HG02970 (cell line): ENCODE data around the gene MPPED1.
A peak's percentile ranks its signal among the peaks of the same experiment; 100 is the strongest.

Experiments used
- ATAC-seq: cut with Tn5 transposase; IDR thresholded peaks from one replicate; pipeline ENCODE4 v1.9.1; 2021; ENCODE audit warnings: mild to moderate bottlenecking, moderate library complexity, moderate number of reproducible peaks; ENCODE audit not compliant: unreplicated experiment, low FRiP score

The MPPED1 gene, protein sequence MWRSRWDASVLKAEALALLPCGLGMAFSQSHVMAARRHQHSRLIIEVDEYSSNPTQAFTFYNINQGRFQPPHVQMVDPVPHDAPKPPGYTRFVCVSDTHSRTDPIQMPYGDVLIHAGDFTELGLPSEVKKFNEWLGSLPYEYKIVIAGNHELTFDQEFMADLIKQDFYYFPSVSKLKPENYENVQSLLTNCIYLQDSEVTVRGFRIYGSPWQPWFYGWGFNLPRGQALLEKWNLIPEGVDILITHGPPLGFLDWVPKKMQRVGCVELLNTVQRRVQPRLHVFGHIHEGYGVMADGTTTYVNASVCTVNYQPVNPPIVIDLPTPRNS

DNA sequence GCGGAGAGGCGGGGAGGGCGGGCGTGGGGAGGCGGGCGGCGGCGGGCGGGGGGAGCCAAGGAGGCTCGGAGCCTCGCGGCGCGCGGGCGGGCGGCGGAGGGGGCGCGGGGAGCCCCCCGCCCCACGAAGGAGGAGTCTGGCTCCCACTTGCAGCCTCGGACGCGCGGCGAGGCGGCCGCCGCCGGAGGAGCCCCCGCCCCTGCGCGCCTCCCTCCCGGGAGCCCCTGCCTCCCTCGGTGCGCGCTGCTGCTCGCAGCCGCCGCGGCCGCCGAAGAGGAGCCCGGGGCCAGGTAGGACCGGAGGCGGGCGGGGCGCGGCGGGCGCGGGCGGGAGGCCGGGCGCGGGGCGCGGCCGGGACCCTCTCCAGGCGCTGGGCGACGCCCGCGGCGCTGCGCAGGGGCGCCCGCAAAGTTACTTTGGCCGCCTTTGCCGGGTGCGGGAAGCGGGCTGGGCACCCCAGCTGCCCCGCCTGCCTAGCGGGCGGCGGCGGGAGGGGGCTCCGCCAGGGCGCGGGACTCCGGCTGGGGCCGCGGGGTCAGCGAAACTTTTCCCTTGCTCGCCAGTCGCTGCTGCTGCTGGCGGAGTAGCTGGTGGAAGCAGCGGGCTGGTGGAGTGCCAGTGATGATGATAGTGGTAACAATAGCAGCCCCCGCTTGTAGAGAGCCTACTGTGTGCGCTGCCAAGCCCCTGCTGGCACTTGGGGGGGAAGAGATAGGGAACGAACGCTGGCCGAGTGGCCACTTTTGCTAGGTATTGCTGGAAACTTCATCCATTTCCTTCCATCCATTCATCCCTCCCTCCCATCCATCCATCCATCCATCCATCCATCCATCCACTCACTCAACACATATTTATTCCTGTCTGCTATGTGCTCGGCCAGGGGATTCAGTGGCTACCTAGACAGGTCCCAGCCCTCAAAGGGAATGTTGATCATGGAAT, at the start of gene MPPED1:
Gene MPPED1, plus strand, starts transcription at position 146 of the 939 bp plus-strand sequence. CDS start 12,972 bp downstream, outside the sequence.
- no peak for ATAC-seq

DNA sequence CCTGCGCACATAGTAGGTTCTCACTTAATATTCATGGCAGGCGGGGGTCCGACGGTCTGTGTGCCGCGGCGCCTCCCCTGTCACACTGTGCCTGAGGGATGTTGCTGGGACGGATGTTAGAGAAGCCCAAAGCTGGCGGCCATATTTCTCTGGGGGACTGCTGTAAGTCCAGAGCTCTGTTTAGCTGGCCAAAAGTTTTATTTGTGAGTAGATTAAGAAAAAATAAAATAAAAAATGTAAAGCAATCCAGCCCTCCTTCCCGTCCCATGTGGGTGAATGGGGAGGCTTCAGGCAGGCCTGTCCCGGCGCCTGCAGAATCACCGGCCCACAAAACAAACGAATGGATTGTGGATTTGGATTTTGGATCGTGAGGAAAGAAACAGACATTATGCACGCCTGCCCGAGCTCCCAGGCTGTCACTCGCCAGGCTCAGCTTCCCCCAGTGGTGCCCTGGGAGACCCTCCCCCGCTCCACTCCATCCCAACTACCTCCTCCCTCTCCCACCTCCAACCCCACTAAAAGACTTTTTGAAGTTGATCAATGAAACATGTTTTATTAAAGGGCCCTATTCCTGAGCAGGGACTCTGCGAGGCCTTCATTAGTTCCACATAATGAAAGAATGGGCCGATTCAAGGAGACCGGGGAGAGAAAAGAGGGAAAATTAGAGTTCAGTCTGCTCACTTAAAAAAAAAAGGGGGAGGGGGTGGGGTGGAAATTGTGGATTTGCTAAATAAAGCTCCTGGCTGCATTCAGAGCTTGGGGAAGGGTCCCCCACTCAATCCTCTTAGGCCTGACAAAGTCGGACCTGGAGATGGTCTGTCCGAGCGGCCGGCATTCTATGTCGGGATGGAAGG, 48.3 kb upstream of the MPPED1 start:
- ATAC-seq = no peak

DNA sequence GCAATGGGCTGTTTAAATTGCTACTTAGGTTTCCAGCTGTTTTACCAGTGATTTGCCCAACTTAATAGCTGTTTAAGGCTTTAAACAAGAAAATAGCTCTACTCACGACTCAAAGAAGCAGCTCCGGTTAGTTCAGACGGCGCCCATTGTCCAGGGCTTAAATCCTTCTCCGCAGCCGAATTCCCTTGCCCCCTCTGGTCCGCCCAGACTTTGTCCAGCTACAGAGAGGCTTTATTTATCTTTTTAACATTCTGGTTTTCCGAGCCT, 47.7 kb upstream of the MPPED1 start:
- no peak for ATAC-seq

DNA sequence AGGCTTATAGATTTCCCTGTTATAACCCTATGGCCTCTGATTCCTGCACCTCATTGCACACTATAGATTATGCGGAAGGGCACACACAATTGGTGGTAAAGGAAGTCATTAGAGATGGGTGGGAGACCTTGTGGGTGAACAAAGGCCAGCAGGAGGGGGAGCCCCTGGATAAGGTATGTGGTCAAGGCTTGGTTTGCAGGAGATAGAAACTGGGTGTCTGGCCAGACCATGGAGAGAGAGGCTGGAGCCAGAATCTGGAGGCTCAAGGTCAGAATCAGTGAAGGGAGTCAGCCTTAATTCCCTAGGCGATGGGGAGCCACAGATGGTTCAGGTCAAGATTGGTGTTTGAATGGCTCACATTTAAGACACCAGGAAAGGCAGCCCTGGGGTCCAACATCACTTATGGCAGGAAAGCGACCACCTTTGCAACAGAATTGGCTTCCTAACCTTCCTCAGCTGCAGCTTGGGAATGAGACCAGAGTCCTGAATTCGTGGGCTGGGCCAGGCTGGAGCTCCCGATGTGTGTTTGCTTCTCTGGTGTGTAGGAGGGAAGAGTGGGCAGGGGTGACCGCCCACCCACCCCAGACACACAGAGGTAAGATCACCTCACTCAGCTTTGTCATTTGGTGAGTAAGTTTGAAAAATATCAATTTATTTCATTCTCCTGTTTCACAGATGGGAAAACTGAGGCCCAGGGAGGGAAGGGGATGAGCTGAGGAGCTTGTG, 45.9 kb upstream of the MPPED1 start:
- ATAC-seq = no peak

DNA sequence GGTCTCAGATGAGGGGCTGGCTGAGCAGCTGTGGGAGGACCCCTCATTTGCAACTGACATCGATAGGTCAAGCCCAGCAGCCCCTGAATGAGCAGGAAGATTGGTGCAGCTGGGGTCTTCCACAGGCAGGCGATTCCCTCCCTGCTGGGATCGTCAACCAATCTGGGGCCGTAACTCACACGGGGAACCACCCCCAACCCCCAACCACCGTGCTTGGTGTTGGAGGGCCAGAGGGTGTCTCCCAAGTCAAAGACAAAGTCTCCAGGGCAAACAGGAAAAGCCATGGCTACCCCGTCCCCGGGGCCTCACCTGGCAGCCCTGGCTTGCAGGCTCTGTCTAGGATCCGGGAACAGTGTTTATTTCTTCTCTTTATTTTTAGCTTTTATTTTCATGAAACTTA, 41.8 kb upstream of the MPPED1 start:
- ATAC-seq = no peak

DNA sequence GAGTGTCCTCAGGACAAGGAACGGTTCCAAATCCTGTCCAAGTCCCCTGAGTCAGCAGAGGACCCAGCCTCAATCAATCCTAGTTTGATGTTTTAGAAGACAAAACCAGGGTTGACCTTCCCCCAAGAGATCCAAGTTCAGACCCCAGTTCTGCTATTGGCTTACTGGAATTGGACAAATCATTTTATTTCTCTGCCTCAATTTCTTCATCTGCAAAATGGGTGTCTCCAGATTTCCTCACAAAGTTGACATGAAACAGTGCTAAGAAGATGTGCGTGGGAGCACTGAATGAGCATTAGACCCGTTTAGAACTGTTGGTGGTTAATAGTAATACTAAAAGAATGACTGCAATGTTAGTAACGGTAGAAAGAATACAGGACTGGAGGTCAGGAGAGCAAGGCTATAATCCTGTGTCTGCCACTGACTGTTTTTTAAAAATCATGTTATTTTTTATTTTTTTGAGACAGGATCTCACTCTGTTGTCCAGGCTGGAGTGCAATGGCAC, 35.8 kb upstream of the MPPED1 start:
- no peak for ATAC-seq

DNA sequence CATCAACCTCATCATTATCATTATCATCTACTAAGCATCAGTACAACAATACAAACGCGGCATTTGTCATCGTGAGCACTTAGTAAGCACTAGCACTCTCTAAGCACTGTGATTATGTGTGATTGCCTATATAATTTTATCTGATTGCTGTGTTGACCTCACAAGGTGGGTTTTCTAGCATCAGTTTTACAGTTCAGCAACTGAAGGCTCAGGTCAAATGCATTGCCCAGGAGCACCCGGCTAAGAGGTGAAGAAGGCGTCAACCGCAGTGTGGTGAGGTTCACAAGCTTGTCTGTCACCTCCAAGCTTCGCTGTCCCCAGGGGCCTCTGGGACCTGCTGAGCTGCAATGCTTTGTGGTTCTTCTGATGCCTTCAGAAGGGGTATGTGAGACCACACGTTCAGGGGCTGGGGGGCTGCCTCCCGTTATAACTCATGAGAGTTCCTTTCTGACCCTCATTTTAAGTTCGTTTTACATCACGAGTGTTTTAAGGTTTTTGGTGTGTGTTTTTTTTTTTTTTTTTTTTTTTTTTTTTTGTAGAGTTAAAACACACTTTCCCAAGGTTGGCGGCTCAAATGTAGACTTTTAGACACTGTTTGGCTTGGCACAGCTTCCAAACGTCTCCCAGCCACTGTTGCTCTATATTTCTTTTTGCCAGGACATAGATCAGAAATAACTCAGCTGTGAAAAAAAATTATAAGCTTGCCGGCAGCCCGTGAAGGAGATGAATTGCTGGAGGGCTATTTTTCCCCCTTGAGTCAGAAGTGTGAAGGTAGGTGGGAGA, 34.9 kb upstream of the MPPED1 start:
- ATAC-seq = no peak

DNA sequence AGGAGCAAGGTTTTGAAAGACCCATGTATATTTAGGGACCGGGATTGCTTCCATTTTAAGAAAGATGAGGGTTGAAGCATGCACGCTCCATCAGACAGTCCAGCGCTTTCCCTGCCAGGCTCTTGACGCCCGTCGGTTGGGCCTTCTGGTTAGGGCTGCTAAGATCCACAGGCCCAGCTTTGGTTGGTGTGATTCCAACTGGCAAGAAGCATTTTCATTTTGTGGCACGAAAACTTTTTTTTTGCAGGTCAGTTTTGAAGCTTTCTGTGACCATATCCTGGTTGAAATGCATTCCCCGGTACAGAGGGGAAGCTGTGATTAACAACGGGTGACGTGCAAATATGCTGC, 34.3 kb upstream of the MPPED1 start:
- ATAC-seq = no peak

DNA sequence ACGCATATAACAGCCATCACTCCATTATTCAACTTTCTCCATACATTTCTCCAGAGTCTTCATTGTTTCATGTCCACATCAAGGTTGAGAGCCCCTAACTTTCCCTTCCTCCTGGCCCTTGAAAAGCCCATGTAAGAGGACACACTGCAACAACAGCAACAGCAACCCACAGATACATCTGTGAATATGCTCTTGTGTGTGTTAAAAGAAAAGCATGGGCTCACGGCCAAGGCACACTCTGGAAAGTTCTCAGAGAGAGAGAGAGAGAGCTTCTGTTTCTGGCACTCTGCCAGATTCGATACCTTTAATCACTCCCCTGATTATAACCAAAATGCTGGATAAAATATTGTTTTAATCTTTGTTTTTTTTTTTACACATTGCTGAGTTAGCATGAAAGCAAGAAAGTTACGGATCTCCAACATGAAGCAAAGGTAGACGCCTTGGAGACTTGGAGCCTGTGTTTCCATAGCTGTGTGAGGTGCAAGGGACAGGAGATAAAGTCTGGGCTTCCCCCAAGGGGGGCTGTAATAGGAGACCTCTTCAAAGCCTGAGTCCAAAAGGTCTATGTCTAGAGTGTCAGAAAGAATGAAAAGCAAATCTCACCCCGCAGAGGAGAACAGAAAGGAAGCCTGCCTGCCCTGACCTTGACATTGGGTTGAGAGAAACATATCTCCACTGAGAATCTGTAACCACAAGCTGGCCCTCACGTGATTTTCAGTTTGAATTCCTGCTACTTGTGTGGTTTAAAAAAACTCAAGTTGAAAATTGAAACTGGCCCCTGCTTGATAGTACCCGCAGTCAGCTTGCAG, 33.7 kb upstream of the MPPED1 start:
- ATAC-seq = no peak

DNA sequence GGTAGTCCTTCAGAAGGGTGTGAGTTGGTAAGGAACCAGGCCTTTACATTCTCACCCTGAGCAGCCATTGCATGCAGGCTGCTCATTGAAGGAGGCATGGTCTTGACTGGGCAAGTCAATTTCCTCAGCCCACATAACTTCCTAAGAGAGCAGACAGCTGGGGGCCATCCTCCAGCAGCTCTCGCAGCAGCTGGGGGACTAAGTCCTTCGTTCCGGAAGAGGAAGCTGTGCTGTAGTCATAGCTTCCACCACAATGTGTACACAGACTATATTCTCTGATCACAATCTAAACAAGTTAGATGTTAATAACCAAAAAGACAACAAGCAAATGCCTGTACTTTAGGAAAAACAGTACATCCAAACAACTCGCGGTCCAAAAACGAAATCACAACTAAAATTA, 30.1 kb upstream of the MPPED1 start:
- ATAC-seq = no peak

DNA sequence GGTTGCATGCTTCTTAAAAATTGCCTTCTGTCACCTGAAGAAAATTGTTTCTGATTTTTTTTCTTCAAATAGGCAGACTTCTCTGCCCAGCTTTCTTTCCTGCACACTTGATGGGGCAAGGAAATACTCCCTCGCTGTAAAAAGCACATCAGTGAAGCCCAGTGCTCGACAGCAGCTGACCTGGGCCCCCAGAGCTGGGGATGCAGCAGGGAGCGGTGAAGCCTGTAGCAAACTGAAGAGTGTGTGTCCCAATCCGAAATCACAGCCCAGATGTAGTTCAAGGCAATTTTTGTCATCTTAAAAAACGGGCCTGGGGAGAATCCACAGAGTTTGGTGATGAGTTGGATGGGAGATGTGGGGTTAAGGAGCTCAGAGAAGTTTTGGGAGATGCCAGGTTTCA, 27.0 kb upstream of the MPPED1 start:
- no peak for ATAC-seq

DNA sequence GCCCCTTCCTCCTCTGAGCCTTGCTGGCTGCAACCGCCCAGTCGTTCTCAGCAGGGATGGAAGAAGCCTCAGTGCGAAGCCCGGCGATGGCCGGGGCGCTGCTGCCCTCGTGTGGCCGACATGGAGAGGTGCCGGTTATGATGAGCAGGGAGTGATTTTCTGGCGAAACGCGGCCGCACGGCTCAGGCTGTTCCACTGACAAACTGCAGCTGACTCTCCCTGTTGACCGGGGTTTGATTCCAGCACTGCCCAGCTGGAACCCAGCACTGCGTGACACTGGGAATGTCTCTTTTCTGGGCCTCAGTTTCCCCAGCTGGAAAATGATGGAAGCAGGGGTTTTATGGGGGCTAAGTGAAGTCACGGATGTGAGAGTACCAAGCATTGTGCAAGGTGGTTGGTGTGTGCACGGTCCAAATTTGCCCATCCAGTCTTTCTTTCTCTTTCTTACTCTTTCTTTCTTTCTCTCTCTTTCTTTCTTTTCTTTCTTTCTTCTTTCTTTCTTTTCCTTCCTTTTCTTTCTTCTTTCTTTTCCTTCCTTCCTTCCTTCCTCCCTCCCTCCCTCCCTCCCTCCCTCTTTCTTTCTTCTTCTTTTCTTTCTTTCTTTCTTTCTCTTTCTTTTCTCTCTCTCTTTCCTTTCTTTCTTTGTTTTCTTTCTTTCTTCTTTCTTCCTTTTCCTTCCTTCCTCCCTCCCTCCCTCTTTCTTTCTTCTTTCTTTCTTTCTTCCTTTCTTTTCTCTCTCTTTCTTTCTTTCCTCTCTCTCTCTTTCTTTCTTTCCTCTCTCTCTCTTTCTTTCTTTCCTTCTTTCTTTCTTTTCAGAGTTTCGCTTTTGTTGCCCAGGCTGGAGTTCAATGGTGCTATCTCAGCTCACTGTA, 25.8 kb upstream of the MPPED1 start:
- peak; percentile 68 for ATAC-seq

DNA sequence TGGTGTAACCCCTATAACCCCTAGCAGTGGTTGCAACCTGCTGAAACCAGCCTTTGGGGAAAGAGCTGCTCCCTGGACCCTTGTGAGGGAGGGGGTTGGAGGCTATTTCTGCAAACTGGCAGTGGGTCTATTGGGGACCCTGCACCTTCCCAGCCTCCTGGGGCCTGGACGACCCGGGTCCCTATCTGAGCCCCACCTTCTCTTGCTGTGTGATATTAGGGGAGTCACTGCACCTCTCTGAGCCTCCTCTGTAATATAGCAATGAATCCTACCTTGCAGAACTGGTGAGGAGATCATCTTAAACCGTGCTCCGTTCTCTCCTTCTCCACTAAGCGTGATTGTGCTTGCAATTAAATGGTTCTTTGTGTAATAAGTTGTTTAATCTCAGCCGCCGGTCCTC, 24.0 kb upstream of the MPPED1 start:
- ATAC-seq = no peak

DNA sequence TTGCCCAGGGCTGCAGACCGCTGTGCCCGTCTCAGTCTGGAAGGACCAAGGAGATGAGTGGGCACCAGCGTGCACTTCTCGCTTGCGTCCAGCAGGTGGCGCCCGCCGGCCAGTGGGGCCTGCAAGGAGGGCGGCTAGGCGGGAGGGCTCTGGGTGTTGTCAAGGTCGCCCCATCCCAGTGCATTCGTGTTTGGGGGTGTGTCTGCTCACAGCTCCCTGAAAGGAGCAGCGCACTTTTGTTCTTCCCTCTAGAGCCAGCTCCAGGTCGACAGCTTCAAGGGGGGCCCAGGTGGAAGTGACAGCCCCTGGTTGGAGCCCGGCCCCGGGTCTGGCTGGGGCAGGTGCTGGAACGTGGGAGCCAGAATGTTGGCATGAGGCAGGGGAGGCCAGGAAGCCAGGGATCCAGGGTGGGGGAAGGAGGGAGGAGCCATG, 23.4 kb upstream of the MPPED1 start:
- ATAC-seq = no peak

DNA sequence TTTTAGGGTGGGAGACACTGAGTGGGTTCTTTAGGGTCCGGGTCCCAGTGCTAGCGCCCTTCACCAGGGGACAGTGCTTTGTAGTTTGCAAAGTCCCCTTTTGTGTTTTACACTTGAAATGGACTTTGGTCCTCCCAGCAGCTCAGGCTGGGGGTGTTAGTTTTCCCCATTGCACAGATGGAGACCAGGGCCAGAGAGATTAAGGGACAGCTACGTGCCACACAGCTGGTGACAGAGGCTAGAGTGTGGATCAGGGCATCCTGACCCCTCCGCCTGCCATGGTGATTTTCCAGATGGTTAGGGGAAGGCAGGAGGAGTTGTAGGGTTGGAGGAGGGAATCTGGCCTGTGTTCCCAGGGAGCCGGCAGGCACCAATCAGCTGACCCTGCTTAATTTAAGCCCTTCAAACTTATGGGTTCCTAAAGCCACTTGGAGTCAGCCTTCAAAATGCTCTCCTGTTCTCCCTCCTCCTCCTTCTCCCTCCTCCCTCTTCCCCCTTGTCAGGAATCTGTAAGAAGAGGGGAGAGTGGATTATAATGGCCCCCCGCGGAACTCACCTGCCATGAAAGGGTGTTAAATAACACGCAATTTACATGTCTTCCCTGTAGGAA, 22.5 kb upstream of the MPPED1 start:
- ATAC-seq = no peak

DNA sequence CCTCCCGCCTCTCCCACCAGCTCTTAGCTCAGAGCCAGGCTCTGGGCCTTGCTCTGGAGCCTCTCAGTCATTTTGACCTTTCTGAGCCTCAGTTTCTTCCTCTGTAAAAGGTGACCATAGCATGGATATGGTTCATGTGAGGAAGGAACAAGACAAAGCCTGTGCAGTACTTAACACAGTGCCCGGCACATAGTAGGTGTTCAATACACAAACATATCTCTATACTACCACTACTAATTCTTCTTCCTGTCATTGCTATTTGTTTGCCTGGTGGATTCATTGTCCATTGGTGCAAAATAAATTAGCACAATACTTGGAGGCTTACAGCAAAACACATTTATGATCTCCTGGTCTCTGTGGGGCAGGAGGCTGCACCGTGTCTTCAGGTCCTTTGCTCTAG, 21.6 kb upstream of the MPPED1 start:
- ATAC-seq = no peak

DNA sequence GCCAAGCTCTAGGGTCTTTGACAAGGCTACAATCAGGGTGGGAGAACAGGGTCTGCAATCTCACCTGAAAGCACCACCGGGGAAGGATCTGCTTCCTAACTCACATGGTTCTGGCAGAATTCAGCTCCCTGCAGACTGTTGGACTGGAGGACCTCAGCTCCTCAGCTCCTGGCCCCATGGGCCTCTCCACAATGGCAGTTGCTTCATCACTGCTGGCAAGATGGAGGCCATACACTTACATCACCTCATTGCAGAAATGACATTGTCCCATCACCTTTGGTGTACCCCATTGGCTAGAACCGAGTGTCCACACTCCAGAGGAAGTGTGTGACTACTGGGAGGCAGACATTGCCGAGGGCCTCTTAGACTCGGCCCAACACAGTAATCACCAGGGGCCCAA, 20.9 kb upstream of the MPPED1 start:
- no peak for ATAC-seq
